Middle frontal gyrus (tissue), 1 donor: ENCODE measurements around the gene GLRX.

Experiments used
- DNase-seq: peaks from one replicate; pipeline ENCODE4 v3.0.0-alpha.2; 2015; ENCODE audit warnings: low spot score; ENCODE audit errors: extremely low spot score

The GLRX gene

GRCh38 chr5:95808686-95809413 lies 13.7 kb downstream of the GLRX start:
- no peak for DNase-seq

- DNase-seq = no peak
Observed at GRCh38 chr5:95808013-95808685, 14.4 kb downstream of the GLRX start.

GRCh38 chr5:95806687-95807086 lies 15.8 kb downstream of the GLRX start:
- DNase-seq = no peak

GRCh38 chr5:95804736-95805539 lies 17.6 kb downstream of the GLRX start:
- no peak for DNase-seq

- no peak for DNase-seq
Observed at GRCh38 chr5:95803271-95804148, 19.0 kb downstream of the GLRX start.

- DNase-seq = no peak
Observed at GRCh38 chr5:95801961-95802360, 20.6 kb downstream of the GLRX start.

- no peak for DNase-seq
Observed at GRCh38 chr5:95801532-95801931, 21.0 kb downstream of the GLRX start.

GRCh38 chr5:95800553-95800952 lies 22.0 kb downstream of the GLRX start:
- no peak for DNase-seq

- DNase-seq = no peak
Observed at GRCh38 chr5:95799191-95799835, 23.2 kb downstream of the GLRX start.

GRCh38 chr5:95798545-95798944 lies 24.0 kb downstream of the GLRX start:
- DNase-seq = no peak

- no peak for DNase-seq
Observed at GRCh38 chr5:95798048-95798447, 24.5 kb downstream of the GLRX start.

GRCh38 chr5:95797301-95797700 lies 25.2 kb downstream of the GLRX start:
- DNase-seq = no peak

GRCh38 chr5:95794070-95794516 lies 28.4 kb downstream of the GLRX start:
- no peak for DNase-seq

- no peak for DNase-seq
Observed at GRCh38 chr5:95791751-95792150, 30.8 kb downstream of the GLRX start.

GRCh38 chr5:95788493-95788892 lies 34.0 kb downstream of the GLRX start:
- DNase-seq = no peak

- no peak for DNase-seq
Observed at GRCh38 chr5:95786821-95787418, 35.6 kb downstream of the GLRX start.

- no peak for DNase-seq
Observed at GRCh38 chr5:95784514-95785302, 37.8 kb downstream of the GLRX start.

GRCh38 chr5:95783661-95784060 lies 38.9 kb downstream of the GLRX start:
- no peak for DNase-seq

GRCh38 chr5:95782181-95782580 lies 40.3 kb downstream of the GLRX start:
- no peak for DNase-seq
